WTC11 (cell line): ENCODE data around the gene PNPO. TPM values are rescaled to one million over a fixed set of nuclear protein-coding genes. Genes with fewer than 3 reads are reported as not detected.

ENCODE experiments used
- ATAC-seq: fragments of 200-7000 bp; cut with Tn5 transposase; 2 replicates; pipeline ENCODE4 v1.10.0; 2021; ENCODE audit warnings: mild to moderate bottlenecking, moderate library complexity
- CTCF ChIA-PET: fragments of 300-600 bp; sonication (Branson Sonifier 250); formaldehyde crosslinking; loops from one replicate; lab custom pipeline; 2021; ENCODE audit warnings: antibody characterized with exemption; lab: Charles Lee
- POLR2A ChIA-PET: fragments of 350-600 bp; sonication (Branson Sonifier 250); formaldehyde crosslinking; loops from one replicate; lab custom pipeline; 2021; ENCODE audit warnings: antibody characterized with exemption; lab: Charles Lee
- DNase-seq: peaks from one replicate; pipeline ENCODE4 v3.0.0; 2021; ENCODE audit warnings: low spot score
- H3K27ac Mint-ChIP-seq: 2 replicates; pipeline ENCODE4 v1.8.0; 2021; ENCODE audit warnings: mixed read lengths
- H3K27me3 Mint-ChIP-seq: 2 replicates; pipeline ENCODE4 v1.8.0; 2021; ENCODE audit warnings: low read depth, mild to moderate bottlenecking, moderate library complexity, mixed read lengths
- H3K36me3 Mint-ChIP-seq: 2 replicates; pipeline ENCODE4 v1.8.0; 2021; ENCODE audit warnings: mixed read lengths
- H3K4me1 Mint-ChIP-seq: 2 replicates; pipeline ENCODE4 v1.8.0; 2022; ENCODE audit warnings: mixed read lengths
- H3K4me3 Mint-ChIP-seq: 2 replicates; pipeline ENCODE4 v1.8.0; 2021; ENCODE audit warnings: mild to moderate bottlenecking, moderate library complexity, mixed read lengths
- H3K9me3 Mint-ChIP-seq: 2 replicates; pipeline ENCODE4 v1.8.0; 2021; ENCODE audit warnings: mixed read lengths
- AR ChIP-seq: fragments of 250-450 bp; sonication (Bioruptor Pico); IDR thresholded peaks from 2 replicates; pipeline ENCODE4 v1.9.0; 2021; ENCODE audit warnings: mild to moderate bottlenecking
- ATF3 ChIP-seq: sonication (generic); formaldehyde crosslinking; conservative IDR thresholded peaks from 2 replicates; pipeline ENCODE4 v1.8.1; 2022; ENCODE audit warnings: mild to moderate bottlenecking, missing genetic modification reagents
- ATF6 ChIP-seq: sonication (generic); formaldehyde crosslinking; IDR thresholded peaks from 2 replicates; pipeline ENCODE4 v1.8.1; 2023; ENCODE audit warnings: mild to moderate bottlenecking, missing genetic modification reagents
- CREM ChIP-seq: sonication (generic); formaldehyde crosslinking; IDR thresholded peaks from 2 replicates; pipeline ENCODE4 v1.8.1; 2022; ENCODE audit warnings: mild to moderate bottlenecking, missing genetic modification reagents, moderate library complexity
- E2F1 ChIP-seq: sonication (generic); formaldehyde crosslinking; IDR thresholded peaks from 2 replicates; pipeline ENCODE4 v1.8.0; 2022; ENCODE audit warnings: mild to moderate bottlenecking, missing genetic modification reagents
- IRF1 ChIP-seq: sonication (generic); formaldehyde crosslinking; IDR thresholded peaks from 2 replicates; pipeline ENCODE4 v1.8.0; 2023; ENCODE audit warnings: missing genetic modification reagents
- JUN ChIP-seq: sonication (generic); formaldehyde crosslinking; IDR thresholded peaks from 2 replicates; pipeline ENCODE4 v1.8.0; 2023; ENCODE audit warnings: mild to moderate bottlenecking, missing genetic modification reagents
- KAT7 ChIP-seq: sonication (generic); formaldehyde crosslinking; IDR thresholded peaks from 2 replicates; pipeline ENCODE4 v1.8.1; 2023; ENCODE audit warnings: missing genetic modification reagents, mild to moderate bottlenecking, borderline replicate concordance
- MXD4 ChIP-seq: fragments of 250-450 bp; sonication (Bioruptor Pico); IDR thresholded peaks from 2 replicates; pipeline ENCODE4 v1.8.0; 2021; ENCODE audit warnings: mild to moderate bottlenecking, moderate library complexity, borderline replicate concordance
- NFYB ChIP-seq: sonication (generic); formaldehyde crosslinking; conservative IDR thresholded peaks from 2 replicates; pipeline ENCODE4 v1.8.0; 2022; ENCODE audit warnings: low read depth, missing genetic modification reagents
- PREB ChIP-seq: sonication (generic); formaldehyde crosslinking; IDR thresholded peaks from 2 replicates; pipeline ENCODE4 v1.8.1; 2022; ENCODE audit warnings: mild to moderate bottlenecking, missing genetic modification reagents, moderate library complexity, borderline replicate concordance
- TP53 ChIP-seq: sonication (generic); formaldehyde crosslinking; IDR thresholded peaks from 2 replicates; pipeline ENCODE4 v1.8.1; 2023; ENCODE audit warnings: mild to moderate bottlenecking, missing genetic modification reagents
- ZNF232 ChIP-seq: sonication (generic); formaldehyde crosslinking; IDR thresholded peaks from 2 replicates; pipeline ENCODE4 v1.8.0; 2022; ENCODE audit warnings: mild to moderate bottlenecking, missing genetic modification reagents
- ZSCAN18 ChIP-seq: fragments of 250-450 bp; sonication (Bioruptor Pico); IDR thresholded peaks from 2 replicates; pipeline ENCODE4 v2.1.2; 2022; ENCODE audit warnings: mild to moderate bottlenecking, moderate library complexity
- total RNA-seq: library from RNA; stranded (reverse); gene quantifications from 3 replicates; pipeline ENCODE4 v1.2.3, GENCODE V29; 2021

PNPO gene
- total RNA-seq, 1 experiment from 2014 or later, result 12.2 TPM

GRCh38 chr17:47895856-47896671, 45.3 kb upstream of the PNPO start, which contains the start of gene SP2 (continued):
- TF ChIP-seq AR (CRISPR knock-in tag) (no peak), CREM (CRISPR knock-in tag) (peak; percentile 88), JUN (no peak), NFYB (CRISPR knock-in tag) (peak; percentile 100), IRF1 (CRISPR knock-in tag) (no peak), ATF3 (CRISPR knock-in tag) (no peak), PREB (CRISPR knock-in tag) (no peak), E2F1 (no peak), ZSCAN18 (CRISPR knock-in tag) (no peak), TP53 (CRISPR knock-in tag) (0 out of 2 replicates have a peak, but pooled peaks have one; percentile 47), ATF6 (CRISPR knock-in tag) (no peak)

GRCh38 chr17:47896672-47897490, 44.5 kb upstream of the PNPO start:
- TF ChIP-seq MXD4 (CRISPR knock-in tag) (no peak), ZNF232 (CRISPR knock-in tag) (0 out of 2 replicates have a peak, but pooled peaks have one; percentile 14), KAT7 (CRISPR knock-in tag) (0 out of 2 replicates have a peak, but pooled peaks have one; percentile 25)
- DNase-seq (no peak), ATAC-seq (no peak)
- ChIA-PET POLR2A (no interaction called here), CTCF (interaction anchor here (0.6 to 1.0 kb wide), 4 partner anchors 49 to 74 kb away, joined by 3 to 10 read pairs (median 5); partner anchors contain the start of genes CDK5RAP3 and SCRN2)
- H3K27me3 Mint-ChIP-seq, result no peaks in the 10 kb centered on the region
- no peaks in the 10 kb centered on the region for H3K9me3 Mint-ChIP-seq
- peak overlapping the region; percentile 96 for H3K27ac Mint-ChIP-seq
- H3K4me1 Mint-ChIP-seq, result peaks cover 45% of the 10 kb centered on the region
- peak overlapping the region; percentile 97 for H3K4me3 Mint-ChIP-seq
- no peaks in the 10 kb centered on the region for H3K36me3 Mint-ChIP-seq
